GM19099 (cell line): Measurements from ENCODE around the gene MED7.

Source experiments
- POLR2A ChIP-seq: IDR thresholded peaks from 3 replicates; pipeline ENCODE4 v1.6.1; 2011; ENCODE audit warnings: low read depth; ENCODE audit not compliant: insufficient read length; ENCODE audit errors: extremely low read depth

The MED7 gene

GRCh38 chr5:157143127-157143971 is 684 bp upstream of the MED7 start:
- TF ChIP-seq POLR2A: no peak

- TF ChIP-seq POLR2A: no peak
Measured at GRCh38 chr5:157137691-157138090, 5.0 kb downstream of the MED7 start.

GRCh38 chr5:157132281-157132612 is 10.4 kb downstream of the MED7 start:
- no peak for TF ChIP-seq POLR2A

GRCh38 chr5:157130925-157131324 is 11.7 kb downstream of the MED7 start:
- no peak for TF ChIP-seq POLR2A

GRCh38 chr5:157121709-157122108 is 21.0 kb downstream of the MED7 start:
- no peak for TF ChIP-seq POLR2A

- no peak for TF ChIP-seq POLR2A
Measured at GRCh38 chr5:157120102-157120501, 22.6 kb downstream of the MED7 start.

- TF ChIP-seq POLR2A: no peak
Measured at GRCh38 chr5:157116483-157116954, 26.1 kb downstream of the MED7 start.

- TF ChIP-seq POLR2A: no peak
Measured at GRCh38 chr5:157115502-157115901, 27.2 kb downstream of the MED7 start.

GRCh38 chr5:157115012-157115411 is 27.7 kb downstream of the MED7 start:
- TF ChIP-seq POLR2A: no peak

- no peak for TF ChIP-seq POLR2A
Measured at GRCh38 chr5:157113002-157113401, 29.7 kb downstream of the MED7 start.

- no peak for TF ChIP-seq POLR2A
Measured at GRCh38 chr5:157109744-157110143, 32.9 kb downstream of the MED7 start.

GRCh38 chr5:157108976-157109375 is 33.7 kb downstream of the MED7 start, which contains the start of gene HAVCR2:
Gene HAVCR2 (minus strand): TSS chr5:157109044. CDS start chr5:157108983, 61 bp downstream.
- peak; percentile 28 for TF ChIP-seq POLR2A

- no peak for TF ChIP-seq POLR2A
Measured at GRCh38 chr5:157107508-157107907, 35.2 kb downstream of the MED7 start.

GRCh38 chr5:157106630-157107461 is 35.8 kb downstream of the MED7 start:
- TF ChIP-seq POLR2A: no peak

- no peak for TF ChIP-seq POLR2A
Measured at GRCh38 chr5:157100140-157100679, 42.5 kb downstream of the MED7 start.

GRCh38 chr5:157088342-157088990 is 54.2 kb downstream of the MED7 start:
- TF ChIP-seq POLR2A: no peak
